Measurements from ENCODE around the gene DCLK2.

DNA sequence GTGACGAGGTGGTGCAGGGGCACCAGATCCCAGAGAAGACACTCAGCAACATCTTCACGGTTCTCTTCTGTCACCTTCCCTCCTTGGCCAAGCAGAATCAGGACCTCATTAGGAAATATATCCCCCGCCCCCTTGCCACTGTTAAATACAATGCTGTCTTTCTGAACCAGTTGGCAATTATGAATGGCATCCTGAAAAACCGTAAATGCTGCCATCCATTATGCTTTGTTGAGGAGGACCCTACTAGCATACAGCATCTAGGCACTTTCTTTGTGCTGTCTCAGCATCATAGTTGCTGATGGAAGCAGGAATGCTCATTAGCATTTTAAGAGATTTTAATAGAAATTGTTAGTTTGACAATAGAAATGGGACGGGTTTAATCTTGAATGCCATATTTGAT, 138.5 kb downstream of the DCLK2 start:
- no peak for TF ChIP-seq CEBPB (IDR thresholded peaks at IDR 0.05)
- no peak for TF ChIP-seq YY1 (IDR thresholded peaks at IDR 0.05; ENCODE audit: low read depth)
- TF ChIP-seq TAF1 (IDR thresholded peaks at IDR 0.05; ENCODE audit: low read depth) = no peak
